Activated B cell treated with CpG ODN at 0.5 μM for 24 hours (primary cell): ENCODE results near the gene OTUB2. TPM values are rescaled to one million over a fixed set of nuclear protein-coding genes. Genes with fewer than 3 reads are reported as not detected.

Experiments
- ATAC-seq: fragments of 200-7000 bp; cut with Tn5 transposase; one replicate; pipeline ENCODE4 v1.10.0; 2021; ENCODE audit warnings: low read depth, mild to moderate bottlenecking, moderate library complexity
- CTCF ChIA-PET: fragments of 350-600 bp; sonication (Branson Sonifier 250); formaldehyde crosslinking; loops from one replicate; lab custom pipeline; 2021; ENCODE audit warnings: antibody characterized with exemption; lab: Charles Lee
- POLR2A ChIA-PET: fragments of 350-600 bp; sonication (Branson Sonifier 250); formaldehyde crosslinking; loops from one replicate; lab custom pipeline; 2021; ENCODE audit warnings: antibody characterized with exemption; lab: Charles Lee
- DNase-seq: peaks from one replicate; pipeline ENCODE4 v3.0.0; 2022
- H3K27ac Mint-ChIP-seq: one replicate; pipeline ENCODE4 v1.8.0; 2020; ENCODE audit warnings: mixed read lengths
- H3K27me3 Mint-ChIP-seq: one replicate; pipeline ENCODE4 v1.8.0; 2021; ENCODE audit warnings: mixed read lengths
- H3K36me3 Mint-ChIP-seq: one replicate; pipeline ENCODE4 v1.8.0; 2021; ENCODE audit warnings: low read depth, mixed read lengths
- H3K4me1 Mint-ChIP-seq: one replicate; pipeline ENCODE4 v1.8.0; 2021; ENCODE audit warnings: mixed read lengths
- H3K4me3 Mint-ChIP-seq: one replicate; pipeline ENCODE4 v1.8.0; 2020; ENCODE audit warnings: mild to moderate bottlenecking, mixed read lengths
- H3K9me3 Mint-ChIP-seq: one replicate; pipeline ENCODE4 v1.8.0; 2020; ENCODE audit warnings: mixed read lengths
- intact Hi-C: fragments of 100-400 bp; cut with micrococcal nuclease; formaldehyde crosslinking; loops from one replicate; pipeline ENCODE4 v1.15.1; 2024
- total RNA-seq: library from RNA; stranded (reverse); gene quantifications from 2 replicates; pipeline ENCODE4 v1.2.3, GENCODE V29; 2022
- TF ChIP-seq, protein P1 (sequence below): fragments of 200-600 bp; IDR thresholded peaks from one replicate; pipeline ENCODE4 v1.8.0; 2022; ENCODE audit warnings: antibody characterized with exemption, mild to moderate bottlenecking

Gene OTUB2
- total RNA-seq, 1 donor from 2014 or later: not detected

DNA sequence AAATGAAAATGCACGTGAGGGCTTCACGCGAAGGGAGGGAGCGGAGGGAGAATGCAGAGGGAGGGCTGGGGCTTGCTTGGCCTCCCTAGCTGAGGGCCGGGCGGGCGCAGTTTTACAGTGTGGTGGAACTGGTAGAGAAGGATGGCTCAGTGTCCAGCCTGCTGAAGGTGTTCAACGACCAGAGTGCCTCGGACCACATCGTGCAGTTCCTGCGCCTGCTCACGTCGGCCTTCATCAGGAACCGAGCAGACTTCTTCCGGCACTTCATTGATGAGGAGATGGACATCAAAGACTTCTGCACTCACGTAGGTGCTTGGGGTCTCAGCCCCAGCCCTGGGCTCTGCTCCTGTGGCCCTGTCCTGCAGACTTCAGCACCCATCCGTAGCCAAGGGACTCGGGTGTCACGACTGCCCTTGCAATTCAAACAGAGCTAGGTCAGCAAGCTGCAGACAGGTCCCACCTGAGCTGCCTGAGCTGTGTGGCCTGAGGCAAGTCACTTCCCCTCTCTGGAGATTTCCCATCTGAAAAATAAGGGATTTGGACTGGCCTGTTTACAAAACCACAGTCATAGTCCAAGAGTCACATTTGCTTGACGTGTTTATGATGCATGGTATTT lies 18.4 kb downstream of the OTUB2 start:
- Mint-ChIP-seq H3K27me3 (no peaks in the 10 kb centered on the region), H3K36me3 (peaks cover 49% of the 10 kb centered on the region), H3K27ac (no peak overlapping the region), H3K4me1 (no peaks in the 10 kb centered on the region), H3K9me3 (no peaks in the 10 kb centered on the region), H3K4me3 (no peak overlapping the region)
- ATAC-seq (no peak), DNase-seq (no peak)
- TF ChIP-seq, protein P1, sequence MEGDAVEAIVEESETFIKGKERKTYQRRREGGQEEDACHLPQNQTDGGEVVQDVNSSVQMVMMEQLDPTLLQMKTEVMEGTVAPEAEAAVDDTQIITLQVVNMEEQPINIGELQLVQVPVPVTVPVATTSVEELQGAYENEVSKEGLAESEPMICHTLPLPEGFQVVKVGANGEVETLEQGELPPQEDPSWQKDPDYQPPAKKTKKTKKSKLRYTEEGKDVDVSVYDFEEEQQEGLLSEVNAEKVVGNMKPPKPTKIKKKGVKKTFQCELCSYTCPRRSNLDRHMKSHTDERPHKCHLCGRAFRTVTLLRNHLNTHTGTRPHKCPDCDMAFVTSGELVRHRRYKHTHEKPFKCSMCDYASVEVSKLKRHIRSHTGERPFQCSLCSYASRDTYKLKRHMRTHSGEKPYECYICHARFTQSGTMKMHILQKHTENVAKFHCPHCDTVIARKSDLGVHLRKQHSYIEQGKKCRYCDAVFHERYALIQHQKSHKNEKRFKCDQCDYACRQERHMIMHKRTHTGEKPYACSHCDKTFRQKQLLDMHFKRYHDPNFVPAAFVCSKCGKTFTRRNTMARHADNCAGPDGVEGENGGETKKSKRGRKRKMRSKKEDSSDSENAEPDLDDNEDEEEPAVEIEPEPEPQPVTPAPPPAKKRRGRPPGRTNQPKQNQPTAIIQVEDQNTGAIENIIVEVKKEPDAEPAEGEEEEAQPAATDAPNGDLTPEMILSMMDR: no peak
- ChIA-PET POLR2A (no interaction called here), CTCF (no interaction called here)
- intact Hi-C loops: no loop called here

DNA sequence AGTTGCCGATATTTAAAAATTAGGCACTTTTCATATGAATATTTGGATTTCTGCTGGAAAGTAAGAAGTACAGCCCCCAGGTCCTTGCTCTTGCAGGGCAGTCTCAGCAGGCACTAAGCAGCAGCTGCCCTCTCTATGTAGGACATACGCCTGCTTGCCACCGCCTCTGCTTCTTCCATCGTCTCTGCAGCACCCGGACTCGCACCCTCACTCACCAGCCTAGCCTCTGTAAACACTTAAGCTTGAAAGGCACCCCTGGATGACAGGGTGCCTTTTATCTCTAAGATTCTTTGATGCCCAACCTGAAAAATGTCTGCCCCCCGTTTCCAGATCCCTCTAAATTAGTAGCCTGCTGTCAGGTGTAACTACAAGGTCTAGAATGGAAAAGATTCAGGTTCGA lies 19.0 kb downstream of the OTUB2 start:
- no peak for DNase-seq
- no peak for ATAC-seq
- no peaks in the 10 kb centered on the region for H3K4me1 Mint-ChIP-seq
- H3K36me3 Mint-ChIP-seq: peaks cover 54% of the 10 kb centered on the region
- POLR2A ChIA-PET: no interaction called here
- peak overlapping the region; percentile 15 for H3K27ac Mint-ChIP-seq
- intact Hi-C loops: no loop called here
- no peaks in the 10 kb centered on the region for H3K27me3 Mint-ChIP-seq
- no peaks in the 10 kb centered on the region for H3K9me3 Mint-ChIP-seq
- TF ChIP-seq, protein P1: no peak
- CTCF ChIA-PET: no interaction called here
- no peak overlapping the region for H3K4me3 Mint-ChIP-seq

DNA sequence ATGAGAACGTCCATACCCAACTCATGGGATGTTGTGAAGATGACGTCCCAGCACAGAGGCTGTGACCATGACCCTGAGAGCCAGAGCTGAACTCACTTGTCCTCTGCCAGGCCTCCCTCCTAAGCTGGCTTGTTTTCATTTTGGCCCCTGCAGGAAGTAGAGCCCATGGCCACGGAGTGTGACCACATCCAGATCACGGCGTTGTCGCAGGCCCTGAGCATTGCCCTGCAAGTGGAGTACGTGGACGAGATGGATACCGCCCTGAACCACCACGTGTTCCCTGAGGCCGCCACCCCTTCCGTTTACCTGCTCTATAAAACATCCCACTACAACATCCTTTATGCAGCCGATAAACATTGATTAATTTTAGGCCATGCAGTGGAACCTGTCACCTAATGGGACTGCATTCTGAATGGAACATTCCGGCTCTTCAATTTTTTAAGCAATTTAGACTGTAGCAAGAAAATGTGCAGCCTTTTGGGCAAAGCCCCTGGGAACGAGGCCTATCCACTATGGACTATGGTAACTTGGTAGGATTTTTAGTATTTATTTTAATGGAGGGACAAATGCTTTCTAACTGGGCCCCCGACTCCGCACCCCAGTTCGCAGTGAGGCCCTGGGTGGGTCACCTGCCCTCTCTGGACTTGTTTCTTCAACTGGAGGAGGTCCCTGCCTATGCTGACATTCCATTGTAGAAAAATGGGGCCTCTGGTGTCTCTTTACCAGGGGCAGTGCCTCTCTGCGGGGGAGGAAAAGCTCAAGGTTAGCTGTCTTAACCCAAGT lies 19.6 kb downstream of the OTUB2 start:
- Mint-ChIP-seq H3K36me3 (peaks cover 61% of the 10 kb centered on the region), H3K9me3 (no peaks in the 10 kb centered on the region), H3K27me3 (no peaks in the 10 kb centered on the region), H3K27ac (no peak overlapping the region), H3K4me3 (no peak overlapping the region), H3K4me1 (no peaks in the 10 kb centered on the region)
- ChIA-PET CTCF (interaction anchor here (1.0 to 1.2 kb wide), 2 partner anchors 9 to 91 kb away, joined by 3 to 4 read pairs; no protein-coding TSS in a partner anchor), POLR2A (no interaction called here)
- TF ChIP-seq, protein P1: no peak
- DNase-seq: no peak
- intact Hi-C loops: no loop called here
- no peak for ATAC-seq

DNA sequence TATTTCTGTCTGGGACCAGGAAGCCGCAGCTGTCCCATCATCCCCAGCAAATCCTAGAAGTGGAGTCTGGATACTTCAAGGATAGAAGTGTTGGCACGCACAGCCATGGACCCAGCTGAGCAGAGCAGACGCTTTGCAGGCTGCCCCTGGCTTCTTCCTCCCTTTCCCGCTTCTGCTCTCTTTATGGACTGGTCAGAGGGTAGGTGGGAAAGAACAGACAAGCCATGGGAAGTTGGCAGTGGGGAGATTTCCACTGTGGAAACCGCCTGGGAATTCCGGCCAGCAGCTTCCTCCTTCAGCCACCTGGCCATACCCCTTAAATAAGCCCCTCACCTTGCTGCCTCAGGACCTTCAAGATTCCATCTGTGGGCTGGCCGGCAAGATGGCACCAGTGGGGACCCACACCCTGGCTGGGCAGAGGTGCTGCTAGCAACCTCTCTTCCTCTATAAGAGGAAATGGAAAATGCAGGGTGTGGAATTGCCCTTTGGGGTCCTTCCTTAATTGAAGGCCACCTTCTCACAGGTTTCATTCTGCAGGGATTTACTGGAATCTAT lies 20.6 kb downstream of the OTUB2 start:
- no peaks in the 10 kb centered on the region for H3K4me1 Mint-ChIP-seq
- H3K27me3 Mint-ChIP-seq: no peaks in the 10 kb centered on the region
- CTCF ChIA-PET: interaction anchor here (1.0 to 1.2 kb wide), 2 partner anchors 10 to 90 kb away, joined by 3 to 4 read pairs; no protein-coding TSS in a partner anchor
- intact Hi-C loops: no loop called here
- POLR2A ChIA-PET: no interaction called here
- H3K27ac Mint-ChIP-seq: no peak overlapping the region
- no peak for ATAC-seq
- no peaks in the 10 kb centered on the region for H3K9me3 Mint-ChIP-seq
- DNase-seq: no peak
- TF ChIP-seq, protein P1: no peak
- no peak overlapping the region for H3K4me3 Mint-ChIP-seq
- H3K36me3 Mint-ChIP-seq: peaks cover 71% of the 10 kb centered on the region

DNA sequence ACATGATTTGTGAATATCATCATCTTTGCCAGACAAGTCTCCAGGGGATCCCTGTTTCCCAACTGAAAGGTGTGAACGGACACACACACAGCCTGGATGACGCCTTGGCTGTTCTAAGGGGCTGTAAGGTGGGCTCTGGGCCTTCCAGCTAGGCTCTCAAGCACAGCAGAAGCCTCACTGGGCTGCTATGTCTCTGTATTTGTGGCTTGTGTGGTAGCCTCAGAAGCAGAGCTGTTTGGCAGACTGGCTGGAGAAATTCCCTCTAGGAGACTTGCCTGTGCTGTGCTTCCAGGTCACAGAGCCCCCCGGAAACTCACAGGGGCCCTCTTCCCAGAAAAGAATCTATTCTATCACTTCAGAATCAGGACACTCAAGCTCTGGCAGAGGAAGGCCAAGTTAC lies 21.4 kb downstream of the OTUB2 start:
- Mint-ChIP-seq H3K36me3 (peaks cover 79% of the 10 kb centered on the region), H3K27me3 (no peaks in the 10 kb centered on the region), H3K4me3 (no peak overlapping the region), H3K9me3 (no peaks in the 10 kb centered on the region), H3K4me1 (no peaks in the 10 kb centered on the region), H3K27ac (no peak overlapping the region)
- ATAC-seq (no peak), DNase-seq (no peak)
- TF ChIP-seq, protein P1: no peak
- intact Hi-C loops: no loop called here
- ChIA-PET CTCF (interaction anchor here (3.0 kb wide), 1 partner anchor 11 kb away, joined by 10 read pairs; no protein-coding TSS in a partner anchor), POLR2A (no interaction called here)
